HG03196 (cell line): Measurements from ENCODE around the gene NTM.

Experiments
- ATAC-seq: cut with Tn5 transposase; IDR thresholded peaks from one replicate; pipeline ENCODE4 v1.9.1; 2021; ENCODE audit not compliant: unreplicated experiment

Gene NTM

DNA sequence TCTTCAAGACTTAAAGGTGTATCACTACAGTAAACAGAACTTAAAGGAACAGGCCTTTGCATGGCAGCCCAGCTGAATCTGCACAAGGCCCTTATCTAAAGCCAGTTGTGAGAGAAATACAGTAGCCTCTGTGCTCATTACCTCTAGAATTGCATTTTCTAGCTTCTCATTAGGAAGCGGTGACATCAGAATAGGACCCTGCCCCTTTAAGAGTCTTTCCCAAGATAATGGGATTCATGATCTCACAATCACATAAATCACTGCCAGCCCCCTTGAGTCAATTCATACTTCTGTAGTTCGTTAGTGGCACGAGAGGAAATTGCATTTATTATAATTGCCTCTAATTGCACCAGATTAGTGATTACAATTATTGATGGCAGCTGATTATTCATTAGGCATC lies 170.3 kb downstream of the NTM start:
- ATAC-seq, result no peak

- ATAC-seq, result no peak
Observed at GRCh38 chr11:131543389-131544025, 173.1 kb downstream of the NTM start.

- ATAC-seq, result no peak
Observed at GRCh38 chr11:131544591-131544990, 174.2 kb downstream of the NTM start.

DNA sequence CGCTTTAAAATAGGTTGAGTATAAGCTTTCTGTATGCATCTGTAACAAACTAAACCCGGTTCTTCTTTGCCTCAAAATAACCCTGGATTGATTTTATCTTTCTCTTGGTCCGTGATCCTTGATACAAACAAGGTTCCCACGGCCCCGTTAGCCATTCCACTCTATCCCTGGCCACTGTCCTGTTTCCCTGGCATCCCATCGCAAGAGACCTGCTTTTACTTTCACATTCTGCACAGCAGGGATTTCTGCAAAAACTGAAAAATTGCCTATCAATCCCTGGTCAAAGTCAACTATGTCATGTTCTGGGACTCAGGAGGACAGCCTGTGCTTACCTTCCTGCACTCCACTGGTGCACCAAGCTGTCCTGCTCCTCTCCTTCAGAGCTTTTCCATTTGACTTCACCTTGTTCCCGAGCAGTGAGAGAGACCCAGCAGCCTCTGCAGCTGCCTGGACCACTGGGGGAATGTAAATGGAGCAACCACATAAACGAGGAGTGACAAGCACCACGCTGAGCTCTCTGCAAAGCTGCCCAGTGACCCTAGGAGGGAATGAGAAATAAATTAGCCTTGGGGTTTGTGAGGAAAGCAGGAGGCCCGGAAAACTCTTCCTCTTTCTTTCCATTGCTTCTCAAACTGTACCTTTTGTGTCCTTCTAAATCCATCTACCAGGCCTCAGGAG lies 175.9 kb downstream of the NTM start:
- ATAC-seq, result no peak

- ATAC-seq, result no peak
Observed at GRCh38 chr11:131549099-131549498, 178.7 kb downstream of the NTM start.

DNA sequence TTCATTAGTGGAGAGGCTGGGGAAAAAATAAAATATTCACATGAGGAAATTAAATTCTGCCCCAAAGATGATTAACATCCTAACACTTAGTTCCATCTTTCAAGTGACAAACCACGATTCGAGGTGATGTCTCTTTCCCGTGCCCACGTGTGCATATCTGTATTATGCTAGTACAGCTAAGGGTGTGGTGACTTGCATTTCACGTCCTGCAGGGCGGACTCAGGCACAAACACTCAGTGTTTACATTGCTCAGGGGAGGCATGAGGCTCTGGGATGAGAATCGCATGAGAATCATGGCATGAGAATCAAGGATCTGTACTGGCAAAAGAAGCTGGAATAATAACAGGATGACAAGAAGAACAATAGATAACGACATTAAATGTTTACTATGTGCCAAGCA lies 179.4 kb downstream of the NTM start:
- ATAC-seq, result no peak

DNA sequence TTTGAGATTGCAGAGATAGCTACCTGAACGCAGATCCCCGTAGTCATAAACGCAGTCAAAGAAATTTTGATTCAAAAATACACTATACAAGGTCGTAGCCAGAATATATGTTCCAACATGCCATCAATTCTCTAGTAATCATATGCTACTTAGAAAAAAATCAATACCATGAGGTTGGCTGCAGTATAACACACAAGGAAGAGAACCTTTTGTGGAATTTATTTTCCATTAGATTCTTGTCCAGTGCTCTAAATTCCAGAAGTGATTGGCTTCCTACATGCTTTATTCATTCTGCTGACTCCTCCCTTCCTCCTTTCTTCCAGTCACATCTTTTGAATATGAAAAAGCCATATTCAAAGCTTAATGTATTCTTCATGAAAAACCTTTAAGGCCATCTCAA lies 189.9 kb downstream of the NTM start:
- ATAC-seq, result no peak

- ATAC-seq, result no peak
Observed at GRCh38 chr11:131561501-131561900, 191.1 kb downstream of the NTM start.

GRCh38 chr11:131561972-131562371 lies 191.6 kb downstream of the NTM start:
- no peak for ATAC-seq

DNA sequence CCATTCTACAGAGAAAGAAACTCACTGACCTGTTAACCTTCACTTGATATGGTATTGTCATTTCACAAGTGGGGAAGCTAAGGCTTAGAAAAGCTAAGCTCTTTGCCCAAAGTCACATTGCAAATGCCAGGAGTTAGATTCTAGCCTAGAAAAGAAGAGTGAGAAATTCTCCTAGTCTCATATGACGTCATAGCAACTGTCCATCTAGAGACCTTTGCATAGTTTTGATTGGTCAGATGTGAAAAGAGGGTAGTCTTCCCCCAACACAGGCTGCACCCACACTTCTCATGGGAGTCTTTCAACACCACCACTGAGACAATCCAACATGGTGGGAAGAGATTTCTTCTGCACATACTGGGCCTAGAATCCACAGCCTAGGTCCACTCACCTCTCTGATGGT lies 197.9 kb downstream of the NTM start:
- ATAC-seq, result no peak

DNA sequence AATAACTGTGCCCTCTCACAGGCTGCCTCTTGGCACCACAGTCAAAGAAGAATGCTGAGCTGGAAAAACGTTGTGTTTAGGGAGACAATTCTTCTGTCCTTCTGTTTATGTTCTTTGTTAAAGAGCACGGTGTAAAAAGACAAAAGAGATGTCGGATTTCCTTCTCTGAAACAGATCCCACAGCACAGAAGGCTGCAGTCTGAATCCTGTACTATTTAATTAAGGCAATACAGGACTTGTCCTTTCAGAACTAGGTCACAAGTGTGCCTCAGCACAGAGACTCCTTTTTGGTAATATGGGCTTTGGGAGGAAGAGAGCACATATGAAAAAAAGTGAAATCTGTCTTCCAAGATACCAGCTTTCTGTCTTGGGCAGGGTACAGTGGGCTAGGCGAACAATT lies 201.2 kb downstream of the NTM start:
- ATAC-seq, result no peak

DNA sequence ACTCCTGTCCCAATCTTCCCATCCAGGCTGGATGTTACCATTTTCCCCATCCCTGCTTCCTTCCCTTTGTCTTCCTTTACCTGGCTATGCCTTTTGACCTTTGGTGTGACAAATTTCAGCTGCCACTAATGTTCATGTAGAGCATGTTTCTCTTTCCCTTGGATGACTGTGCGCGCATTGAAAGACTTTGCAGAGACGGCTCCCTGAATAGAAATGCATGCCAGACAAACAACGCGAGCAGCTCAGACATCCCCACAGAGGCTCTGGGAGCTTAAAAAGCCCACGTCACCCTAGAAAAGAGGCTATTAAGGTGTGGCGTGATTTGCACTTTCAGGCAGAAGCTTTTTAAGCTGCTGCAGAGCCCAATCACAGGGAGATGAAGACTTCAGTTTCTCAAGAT lies 202.0 kb downstream of the NTM start:
- no peak for ATAC-seq

DNA sequence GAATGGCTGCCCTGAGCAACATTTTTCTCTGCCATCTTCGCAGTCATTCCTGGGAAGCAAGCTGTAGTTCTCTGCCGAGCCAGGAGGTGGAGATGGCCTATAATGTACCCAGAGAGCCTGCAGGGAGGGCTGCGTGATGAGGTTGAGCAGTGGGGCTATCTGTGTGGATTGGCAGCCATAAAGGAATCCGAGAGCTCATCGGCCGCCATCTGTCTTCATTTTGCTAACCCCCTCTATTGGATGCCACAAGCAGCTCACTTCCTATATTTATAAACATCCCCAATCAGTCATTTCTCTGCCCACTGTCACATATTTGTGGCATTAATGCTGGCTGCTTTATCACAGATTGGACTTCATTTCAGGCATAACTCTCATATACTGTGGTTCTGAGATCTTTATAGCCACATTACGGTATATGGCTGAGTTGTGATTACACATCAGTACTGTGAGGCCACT lies 209.5 kb downstream of the NTM start:
- ATAC-seq, result no peak

GRCh38 chr11:131580476-131580875 lies 210.1 kb downstream of the NTM start:
- ATAC-seq, result no peak

DNA sequence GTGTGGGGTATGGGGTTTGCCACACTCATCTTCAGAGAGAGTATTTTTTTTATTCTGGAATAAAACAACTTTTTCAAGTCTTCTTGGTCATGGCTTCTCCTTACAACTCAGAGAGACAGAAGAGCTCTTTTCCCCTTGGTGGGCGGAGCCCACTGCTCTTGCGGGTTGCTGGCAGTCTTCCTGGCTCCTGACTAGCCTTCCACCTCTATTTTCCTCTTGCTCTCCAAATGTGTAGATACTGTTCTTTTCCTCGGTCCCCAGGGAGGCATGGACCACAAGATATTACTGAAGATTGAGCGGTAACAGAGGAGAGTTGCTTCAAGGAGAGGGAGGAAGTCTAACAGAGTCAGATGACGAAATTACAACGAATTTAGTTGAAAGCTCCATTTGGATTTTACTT lies 210.6 kb downstream of the NTM start:
- ATAC-seq, result no peak

DNA sequence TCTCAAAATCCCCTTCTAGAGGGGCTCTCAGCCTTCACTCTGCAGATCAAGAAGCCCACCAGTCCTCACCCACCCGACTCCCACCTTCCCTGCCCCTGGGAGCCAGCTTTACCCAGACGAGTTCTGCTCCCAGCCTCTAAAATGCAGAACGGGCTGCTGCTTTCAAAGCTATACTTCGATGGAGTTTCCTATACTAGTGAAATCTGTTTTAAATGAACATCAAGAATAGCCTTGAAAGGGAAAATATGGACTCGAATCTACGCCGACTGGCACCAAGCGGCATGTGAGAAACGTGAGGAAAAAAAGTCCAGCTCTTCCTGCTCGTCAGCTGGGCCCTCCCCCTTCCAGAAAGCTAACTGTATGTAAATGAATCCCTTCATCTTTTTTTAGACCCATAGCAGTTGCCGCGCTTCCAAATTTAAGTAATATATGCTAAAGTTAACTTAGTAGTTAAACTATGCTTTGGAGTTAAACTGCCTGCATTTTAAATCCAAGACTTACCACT lies 211.7 kb downstream of the NTM start:
- no peak for ATAC-seq

GRCh38 chr11:131583421-131583820 lies 213.0 kb downstream of the NTM start:
- ATAC-seq, result no peak

GRCh38 chr11:131583938-131584337 lies 213.5 kb downstream of the NTM start:
- no peak for ATAC-seq

DNA sequence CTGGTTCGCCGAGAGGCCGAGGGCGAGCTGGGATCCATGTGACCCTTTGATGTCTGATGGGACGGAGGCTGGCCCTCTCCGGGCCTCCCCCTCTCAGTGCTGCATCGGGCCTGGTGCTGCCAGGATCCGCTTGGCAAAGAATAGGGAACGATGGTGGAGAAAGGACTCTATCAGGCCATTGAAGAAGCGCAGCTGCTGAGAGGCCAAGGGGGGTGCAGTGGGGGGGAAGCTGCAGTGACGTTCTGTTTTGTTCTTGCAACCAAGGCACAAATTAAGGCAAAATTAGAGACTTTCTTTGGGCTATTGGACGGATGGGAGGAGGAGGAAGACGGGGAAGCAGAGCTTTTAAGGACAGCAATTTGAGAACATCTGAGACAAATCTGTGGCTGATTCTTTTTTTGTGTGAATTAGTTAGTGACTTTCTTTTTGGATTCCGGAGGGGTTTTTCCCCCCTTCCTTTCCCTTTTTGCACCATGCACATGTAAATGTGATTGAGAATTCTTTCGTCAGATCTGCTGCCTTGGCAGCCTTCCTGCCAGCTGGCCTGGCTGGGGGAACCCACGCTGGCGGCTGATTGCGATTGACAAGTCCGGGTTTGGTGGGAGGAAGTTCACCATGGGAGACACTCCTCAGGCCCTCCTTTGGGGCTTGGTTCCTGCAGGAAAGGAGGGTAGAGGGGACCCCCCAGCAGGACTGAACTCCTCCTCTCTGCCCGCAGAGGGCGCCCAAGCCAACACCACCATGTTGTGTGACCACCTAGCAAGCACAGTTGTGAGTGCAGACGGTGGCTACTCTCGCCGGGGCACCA lies 214.6 kb downstream of the NTM start:
- no peak for ATAC-seq

GRCh38 chr11:131588057-131588456 lies 217.6 kb downstream of the NTM start:
- ATAC-seq, result no peak

DNA sequence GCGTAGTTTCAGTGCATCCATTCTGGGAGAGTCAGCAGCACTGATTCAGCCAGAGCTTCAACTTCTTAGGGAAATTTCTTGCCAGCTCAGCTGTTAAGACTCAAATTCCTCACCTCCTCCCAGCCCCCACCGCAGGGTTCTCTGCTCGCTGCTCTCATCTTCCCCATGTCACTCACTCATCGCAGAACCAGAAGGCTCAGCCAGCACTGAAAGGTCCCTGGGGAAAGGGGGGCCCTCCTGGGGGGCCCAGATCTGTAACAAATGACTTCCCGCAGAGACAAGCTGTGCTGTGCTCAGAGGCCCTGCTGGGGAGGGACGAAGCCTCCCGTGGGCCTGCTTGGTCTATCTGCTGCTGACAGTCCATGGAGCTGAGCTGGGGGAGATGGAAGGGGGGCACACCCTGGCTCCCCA lies 220.6 kb downstream of the NTM start:
- ATAC-seq, result no peak

DNA sequence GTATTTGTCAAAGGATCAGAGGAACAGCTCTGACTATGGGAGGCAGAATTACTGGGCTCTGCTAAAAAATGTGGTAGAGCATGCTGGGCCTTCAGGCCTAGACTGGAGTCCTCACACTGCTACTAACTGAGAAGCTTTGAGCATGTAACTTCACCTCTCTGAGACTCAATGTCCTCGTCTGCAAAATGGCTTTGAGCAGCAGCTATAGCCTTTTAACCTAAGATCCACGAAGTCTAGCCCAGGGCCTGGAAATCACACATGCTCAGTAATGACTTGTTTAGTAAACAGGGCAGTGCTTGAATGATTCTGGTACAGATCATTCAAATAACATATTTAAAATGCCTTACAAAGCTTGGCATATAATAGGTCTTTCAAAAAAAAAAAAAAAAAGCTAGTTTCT lies 221.7 kb downstream of the NTM start:
- ATAC-seq, result no peak
